Naive B cell (primary cell): ENCODE data around the gene GCK. TPM values are rescaled to one million over a fixed set of nuclear protein-coding genes. Genes with fewer than 3 reads are reported as not detected.

Source experiments
- ATAC-seq, 2 donors: fragments of 150-1000 bp; cut with Tn5 transposase; 2 replicates each; pipeline ENCODE4 v1.10.0; 2021; ENCODE audit warnings: low read depth in 2 of 2, mild to moderate bottlenecking in 2 of 2, moderate library complexity in 2 of 2
- DNase-seq: peaks from one replicate; pipeline ENCODE4 v3.0.0; 2022
- H3K27ac Mint-ChIP-seq, 6 donors: one replicate each; pipeline ENCODE4 v1.8.0; 2020 to 2022; ENCODE audit warnings: mild to moderate bottlenecking in 6 of 6, mixed read lengths in 6 of 6, moderate library complexity in 5 of 6, inconsistent platforms in 2 of 6
- H3K27me3 Mint-ChIP-seq, 3 donors: one replicate each; pipeline ENCODE4 v1.8.0; 2021 to 2022; ENCODE audit warnings: mixed read lengths in 3 of 3, mild to moderate bottlenecking in 1 of 3
- H3K36me3 Mint-ChIP-seq, 2 donors: one replicate each; pipeline ENCODE4 v1.8.0; 2020 to 2022; ENCODE audit warnings: mixed read lengths in 2 of 2, inconsistent platforms in 1 of 2, mild to moderate bottlenecking in 1 of 2
- H3K4me1 Mint-ChIP-seq, 3 donors: one replicate each; pipeline ENCODE4 v1.8.0; 2020 to 2022; ENCODE audit warnings: mixed read lengths in 3 of 3, inconsistent platforms in 1 of 3, mild to moderate bottlenecking in 1 of 3, moderate library complexity in 1 of 3
- H3K4me3 Mint-ChIP-seq, 8 donors: one replicate each; pipeline ENCODE4 v1.8.0; 2020 to 2022; ENCODE audit warnings: mild to moderate bottlenecking in 8 of 8, mixed read lengths in 8 of 8, moderate library complexity in 8 of 8, inconsistent platforms in 2 of 8
- H3K9me3 Mint-ChIP-seq, 7 donors: one replicate each; pipeline ENCODE4 v1.8.0; 2020 to 2022; ENCODE audit warnings: mixed read lengths in 7 of 7, mild to moderate bottlenecking in 5 of 7, inconsistent platforms in 2 of 7, moderate library complexity in 1 of 7
- polyA plus RNA-seq, 6 donors: library from polyadenylated mRNA; unstranded; fragments of 300-500 nt; fragmentation: Illumina TruSeq; gene quantifications; one replicate each; pipeline ENCODE4 v1.2.3, GENCODE V29; 2021; ENCODE audit warnings: low read depth in 6 of 6

GCK gene
- polyA plus RNA-seq, 6 donors from 2014 or later, result 0.29 to 4.5 (median 0.45) TPM

DNA sequence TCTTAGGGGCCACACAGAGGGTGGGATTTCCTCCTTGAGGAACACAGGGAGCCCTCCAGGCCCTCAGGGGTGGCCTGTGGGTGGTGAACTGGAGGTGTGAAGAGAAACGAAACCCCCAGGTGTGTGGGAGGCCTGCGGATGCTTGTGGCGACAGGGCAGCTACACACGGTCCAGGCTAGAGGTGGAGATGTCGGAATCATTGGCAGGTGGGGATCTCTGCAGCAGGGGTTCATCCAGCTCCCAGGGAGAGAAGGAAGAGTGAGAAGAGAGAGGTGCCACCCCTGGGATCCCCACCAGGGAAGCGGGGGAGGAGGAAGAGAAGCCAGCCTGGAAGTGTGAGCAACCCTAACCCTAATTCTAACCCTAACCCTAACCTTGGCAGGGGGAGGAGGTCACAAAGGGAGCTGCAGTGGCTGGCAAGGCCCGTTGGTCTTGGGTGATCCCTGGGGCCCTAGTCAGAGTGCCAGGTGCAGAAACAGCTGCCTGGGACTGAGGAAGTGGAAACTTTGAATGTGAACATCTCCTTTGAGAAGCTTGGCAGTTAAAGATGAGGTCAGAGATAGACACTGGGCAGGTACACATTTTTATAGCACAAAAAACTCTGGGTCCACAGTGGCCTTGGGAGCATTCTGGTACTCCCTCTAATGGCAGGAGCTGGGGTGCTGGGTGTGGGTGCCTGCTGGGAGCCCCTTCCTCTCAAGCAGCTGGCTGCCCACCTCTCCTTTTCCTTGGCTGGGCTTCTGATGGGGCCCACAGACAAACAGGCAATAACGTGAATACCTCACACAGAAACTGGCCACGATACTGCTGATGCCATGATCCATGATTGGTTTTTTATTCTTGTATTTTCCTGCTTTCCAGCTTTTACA is 91.9 kb downstream of the GCK start:
- Mint-ChIP-seq H3K27me3 (no peaks in the 10 kb centered on the region), H3K4me3 (peak overlapping the region in 7 of 8 donors; percentile 25 to 82 (median 63)), H3K4me1 (peaks cover 58 to 65% (median 60%) of the 10 kb centered on the region in 3 donors), H3K36me3 (no peaks in the 10 kb centered on the region), H3K27ac (peak overlapping the region; percentile 69 to 95 (median 86)), H3K9me3 (no peaks in the 10 kb centered on the region)
- DNase-seq (peak; percentile 69), ATAC-seq (peak; percentile 93 to 94)

DNA sequence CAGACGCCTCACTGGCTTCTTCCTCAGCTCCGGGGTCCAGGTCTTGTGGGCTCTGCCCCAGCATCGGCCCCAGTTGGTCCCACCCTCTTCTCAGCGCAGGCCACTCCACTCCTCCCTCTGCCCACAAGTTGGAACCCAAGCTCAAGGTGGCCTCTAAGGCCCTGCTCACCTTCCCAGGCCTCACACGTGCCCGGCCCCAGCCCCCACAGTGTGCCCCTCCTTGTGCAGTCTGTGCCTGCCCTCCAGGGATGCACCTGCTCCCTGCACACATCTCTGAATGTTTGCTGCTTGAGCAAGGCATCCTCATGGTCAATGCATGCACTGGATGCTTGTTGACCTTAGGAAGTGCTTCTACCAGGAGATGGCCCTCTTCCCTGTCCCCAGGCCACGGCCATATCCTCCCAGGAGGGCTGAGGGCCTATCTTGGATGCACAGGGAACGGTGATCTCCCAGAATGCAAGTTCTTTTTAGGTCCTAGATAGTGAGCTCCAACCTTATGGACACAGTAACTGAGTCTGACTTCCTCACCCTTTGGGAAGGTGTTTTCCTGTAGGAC is 92.8 kb downstream of the GCK start:
- H3K4me3 Mint-ChIP-seq, result peak overlapping the region in 5 of 8 donors; percentile 27 to 81 (median 73)
- no peaks in the 10 kb centered on the region for H3K36me3 Mint-ChIP-seq
- H3K4me1 Mint-ChIP-seq, result peaks cover 53 to 58% (median 58%) of the 10 kb centered on the region in 3 donors
- no peaks in the 10 kb centered on the region for H3K9me3 Mint-ChIP-seq
- DNase-seq, result no peak
- peak overlapping the region in 5 of 6 donors; percentile 77 to 95 (median 88) for H3K27ac Mint-ChIP-seq
- no peaks in the 10 kb centered on the region for H3K27me3 Mint-ChIP-seq
- no peak for ATAC-seq

DNA sequence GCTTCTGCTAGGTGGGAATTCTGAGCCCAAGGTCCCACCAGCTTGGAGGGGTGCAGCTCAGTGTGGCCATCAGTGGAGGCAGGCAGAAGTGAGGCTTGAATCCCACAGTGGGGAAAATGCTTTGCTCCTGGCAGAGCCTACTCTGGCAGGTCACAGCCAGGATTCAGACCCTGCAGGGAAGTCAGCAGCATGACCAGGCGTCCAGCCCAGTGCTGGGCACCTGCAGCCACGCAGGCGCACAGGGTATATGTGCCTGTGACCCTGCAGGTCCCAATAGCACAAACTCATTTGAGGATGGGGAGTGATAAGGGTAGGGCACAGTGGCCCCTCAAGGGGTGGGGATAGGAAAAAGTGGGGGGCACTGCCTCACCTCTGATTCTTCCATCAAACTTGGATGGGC is 93.5 kb downstream of the GCK start:
- no peaks in the 10 kb centered on the region for H3K36me3 Mint-ChIP-seq
- DNase-seq (no peak), ATAC-seq (no peak)
- H3K27ac Mint-ChIP-seq, result peak overlapping the region in 2 of 6 donors; percentile 11 to 83
- H3K27me3 Mint-ChIP-seq, result no peaks in the 10 kb centered on the region
- no peak overlapping the region for H3K4me3 Mint-ChIP-seq
- peaks cover 47 to 52% (median 52%) of the 10 kb centered on the region in 3 donors for H3K4me1 Mint-ChIP-seq
- H3K9me3 Mint-ChIP-seq, result peaks cover 0 to under 1% (median 0%) of the 10 kb centered on the region in 7 donors

DNA sequence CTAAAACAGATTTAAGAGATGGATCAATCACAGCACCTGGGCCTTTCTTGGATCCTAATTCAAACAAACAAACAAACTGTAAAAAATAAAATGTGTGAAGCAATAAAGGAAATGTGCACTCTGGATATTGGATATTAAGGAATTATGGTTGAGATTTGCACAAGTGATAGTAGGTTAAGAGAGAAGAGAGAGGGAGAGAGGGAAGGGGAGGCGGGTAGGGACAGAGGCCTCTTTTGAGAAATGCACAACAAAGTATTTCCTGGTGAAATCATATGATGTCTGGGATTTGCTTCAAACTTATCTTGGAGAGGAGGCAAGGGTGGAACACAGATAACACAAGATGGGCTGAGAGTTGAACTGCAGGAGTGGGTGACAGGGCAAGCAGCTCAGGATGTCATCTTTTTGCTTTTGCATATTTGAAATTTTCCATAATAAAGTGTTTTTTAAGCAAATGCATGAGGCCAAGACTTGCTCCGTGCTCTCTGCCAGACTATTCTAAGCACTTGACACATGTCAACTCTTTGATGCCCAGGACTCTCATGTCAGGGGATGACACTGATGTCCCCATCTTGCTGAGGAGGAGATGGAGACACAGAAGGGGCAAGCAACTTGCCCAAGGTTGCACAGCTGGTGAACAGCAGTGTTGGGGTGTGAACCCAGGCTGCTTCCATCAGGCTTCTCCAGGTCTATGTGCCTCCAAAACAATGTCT is 94.2 kb downstream of the GCK start:
- no peak for ATAC-seq
- no peak for DNase-seq
- H3K27me3 Mint-ChIP-seq, result no peaks in the 10 kb centered on the region
- H3K4me1 Mint-ChIP-seq, result peaks cover 40 to 45% (median 44%) of the 10 kb centered on the region in 3 donors
- peak overlapping the region in 2 of 8 donors; percentile 4 to 73 for H3K4me3 Mint-ChIP-seq
- peak overlapping the region in 2 of 6 donors; percentile 1 to 71 for H3K27ac Mint-ChIP-seq
- H3K9me3 Mint-ChIP-seq, result peaks cover 0 to 1% (median 0%) of the 10 kb centered on the region in 7 donors
- no peaks in the 10 kb centered on the region for H3K36me3 Mint-ChIP-seq

DNA sequence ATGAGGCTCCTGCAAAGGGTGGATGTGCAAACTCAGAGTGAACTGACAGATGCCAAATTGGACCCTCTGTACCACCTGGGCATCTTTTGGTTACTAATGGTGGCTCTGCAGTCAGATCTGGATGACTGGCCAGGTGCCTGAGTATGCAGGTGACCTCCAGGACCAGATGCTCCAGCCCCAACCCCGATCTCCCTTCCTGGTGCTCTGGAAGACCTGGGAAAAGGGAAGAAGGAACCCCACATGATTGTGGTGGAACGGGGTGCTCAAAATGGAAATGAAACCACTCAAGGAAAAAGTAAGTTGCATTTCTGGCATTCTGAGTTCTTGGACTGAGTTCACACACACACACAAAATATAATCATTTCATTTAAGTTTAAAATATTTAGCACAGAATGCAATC is 94.9 kb downstream of the GCK start:
- peaks cover 0 to 1% (median 0%) of the 10 kb centered on the region in 7 donors for H3K9me3 Mint-ChIP-seq
- H3K36me3 Mint-ChIP-seq, result no peaks in the 10 kb centered on the region
- no peaks in the 10 kb centered on the region for H3K27me3 Mint-ChIP-seq
- peak overlapping the region in 3 of 8 donors; percentile 16 to 50 (median 44) for H3K4me3 Mint-ChIP-seq
- peaks cover 39 to 44% (median 40%) of the 10 kb centered on the region in 3 donors for H3K4me1 Mint-ChIP-seq
- ATAC-seq (no peak), DNase-seq (no peak)
- H3K27ac Mint-ChIP-seq, result no peak overlapping the region

Other genes with a start within 250 kb of the GCK start
- under 1 TPM in 3 of 6 donors, not detected in 3; 0.16 to 0.31 (median 0.17) TPM for gene SPDYE1, start 191.5 kb downstream of the GCK start, polyA plus RNA-seq
- 100 to 1,000 TPM; 226 to 512 (median 348) TPM for gene DBNL, start 144.7 kb downstream of the GCK start, polyA plus RNA-seq
- gene PGAM2, start 123.9 kb downstream of the GCK start, polyA plus RNA-seq, result not detected
- gene POLM, start 106.9 kb downstream of the GCK start, polyA plus RNA-seq, result 10 to 100 TPM; 26.3 to 53.0 (median 31.4) TPM
- gene AEBP1, start 85.1 kb downstream of the GCK start, polyA plus RNA-seq, result 10 to 100 TPM in 1 of 6 donors, 1 to 10 TPM in 5; 1.9 to 18.5 (median 4.1) TPM
- 100 to 1,000 TPM in 2 of 6 donors, 10 to 100 TPM in 4; 80.6 to 128 (median 88.6) TPM for gene POLD2, start 65.9 kb downstream of the GCK start, polyA plus RNA-seq
- not detected for gene MYL7, start 48.1 kb downstream of the GCK start, polyA plus RNA-seq
- 10 to 100 TPM; 21.5 to 41.9 (median 31.0) TPM for gene YKT6, start 11.5 kb upstream of the GCK start, polyA plus RNA-seq
- not detected for gene CAMK2B, start 136.2 kb upstream of the GCK start, polyA plus RNA-seq